ENCODE data around the gene CD3E. TPM values are rescaled to one million over a fixed set of nuclear protein-coding genes. Genes with fewer than 3 reads are reported as not detected.

CD3E gene
- not detected in 5 replicates for total RNA-seq (2022; extraction: Qiagen RNA extraction; ENCODE audit: low read depth)

DNA sequence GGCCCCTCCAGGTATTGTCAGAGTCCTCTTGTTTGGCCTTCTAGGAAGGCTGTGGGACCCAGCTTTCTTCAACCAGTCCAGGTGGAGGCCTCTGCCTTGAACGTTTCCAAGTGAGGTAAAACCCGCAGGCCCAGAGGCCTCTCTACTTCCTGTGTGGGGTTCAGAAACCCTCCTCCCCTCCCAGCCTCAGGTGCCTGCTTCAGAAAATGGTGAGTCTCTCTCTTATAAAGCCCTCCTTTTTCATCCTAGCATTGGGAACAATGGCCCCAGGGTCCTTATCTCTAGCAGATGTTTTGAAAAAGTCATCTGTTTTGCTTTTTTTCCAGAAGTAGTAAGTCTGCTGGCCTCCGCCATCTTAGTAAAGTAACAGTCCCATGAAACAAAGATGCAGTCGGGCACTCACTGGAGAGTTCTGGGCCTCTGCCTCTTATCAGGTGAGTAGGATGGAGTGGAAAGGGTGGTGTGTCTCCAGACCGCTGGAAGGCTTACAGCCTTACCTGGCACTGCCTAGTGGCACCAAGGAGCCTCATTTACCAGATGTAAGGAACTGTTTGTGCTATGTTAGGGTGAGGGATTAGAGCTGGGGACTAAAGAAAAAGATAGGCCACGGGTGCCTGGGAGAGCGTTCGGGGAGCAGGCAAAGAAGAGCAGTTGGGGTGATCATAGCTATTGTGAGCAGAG, at the start of gene CD3E:
CD3E (plus strand) TSS at position 163 of the 681 bp plus-strand sequence; CDS start at position 386, 223 bp downstream.

DNA sequence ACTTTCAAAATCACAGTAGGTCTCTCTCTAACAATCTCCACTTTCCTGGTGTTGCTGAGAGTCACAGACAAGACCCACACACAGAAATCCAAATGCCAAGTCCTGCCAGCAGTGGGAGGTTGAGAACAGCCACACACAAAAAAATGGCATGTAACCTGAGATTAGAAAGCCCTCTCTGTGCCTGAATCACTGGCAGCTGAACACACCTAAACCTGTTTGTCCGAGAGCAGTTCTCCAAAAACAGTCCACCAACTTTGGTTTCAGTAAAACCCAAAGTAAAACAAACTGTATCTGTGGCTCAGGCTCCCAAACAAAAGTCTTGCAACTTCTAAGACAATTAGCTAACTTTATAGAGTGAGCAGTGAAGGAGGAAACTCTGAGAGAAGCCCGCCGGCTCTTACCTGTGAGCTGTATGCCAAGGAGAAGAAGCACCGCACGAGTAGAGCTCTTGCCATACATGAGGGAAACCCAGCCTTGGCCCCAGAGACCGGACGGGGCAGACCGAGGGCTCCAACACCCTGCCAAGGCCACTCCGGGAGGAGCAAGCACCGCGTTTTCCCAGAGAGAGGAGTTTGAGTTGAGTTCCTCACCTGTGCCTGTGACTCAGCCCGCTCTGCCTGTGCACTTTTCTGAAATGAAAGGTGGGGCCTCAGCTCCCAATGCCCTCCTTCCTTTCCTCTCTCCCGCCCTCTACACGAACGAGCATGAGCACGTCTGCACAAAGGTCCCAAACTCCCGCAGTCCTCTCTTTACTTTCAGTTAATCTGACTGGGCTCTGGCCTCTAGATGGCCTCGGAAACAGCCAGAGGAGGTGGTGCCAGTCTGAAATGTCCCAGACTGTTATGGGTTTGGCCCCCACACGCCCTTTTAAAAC, 40.6 kb upstream of the CD3E start, which contains the start of gene MPZL2:
MPZL2 (minus strand) TSS at position 603 of the 874 bp plus-strand sequence; CDS start at position 459, 144 bp downstream.

DNA sequence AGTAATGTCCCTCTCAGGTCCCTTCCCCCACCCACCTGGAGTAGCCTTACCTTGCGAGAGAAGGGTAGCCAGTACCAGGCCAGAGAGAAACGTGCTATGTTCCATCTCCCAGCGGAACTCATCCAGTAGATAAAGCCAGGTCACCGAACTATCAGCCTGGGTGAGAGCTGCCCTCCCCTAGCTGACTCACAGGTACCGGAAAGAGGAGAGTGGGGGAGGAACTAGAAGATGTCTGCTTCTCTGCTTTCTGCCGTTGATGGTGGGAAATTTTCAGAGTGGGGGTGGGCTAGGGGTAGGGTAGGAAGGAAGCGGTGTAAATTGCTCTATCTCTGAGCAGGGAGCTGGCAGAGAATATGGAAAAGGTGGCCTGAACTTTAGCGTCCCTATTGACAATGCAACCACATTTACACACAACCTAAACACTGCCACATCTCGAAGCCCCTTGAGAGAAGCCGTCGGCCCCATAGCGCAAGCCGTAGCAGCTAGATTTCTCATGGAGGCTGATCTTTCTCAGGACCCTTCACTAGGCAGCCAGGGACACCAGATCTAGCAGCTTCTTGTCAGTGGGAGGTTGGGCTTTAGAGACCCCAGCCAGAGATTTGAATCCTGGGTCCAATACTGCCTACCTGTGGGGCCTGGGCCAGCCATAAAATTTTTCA, 38.1 kb downstream of the CD3E start, which contains the start of gene CD3D:
CD3D (minus strand) TSS at position 203 of the 659 bp plus-strand sequence; CDS start at position 105, 98 bp downstream.

DNA sequence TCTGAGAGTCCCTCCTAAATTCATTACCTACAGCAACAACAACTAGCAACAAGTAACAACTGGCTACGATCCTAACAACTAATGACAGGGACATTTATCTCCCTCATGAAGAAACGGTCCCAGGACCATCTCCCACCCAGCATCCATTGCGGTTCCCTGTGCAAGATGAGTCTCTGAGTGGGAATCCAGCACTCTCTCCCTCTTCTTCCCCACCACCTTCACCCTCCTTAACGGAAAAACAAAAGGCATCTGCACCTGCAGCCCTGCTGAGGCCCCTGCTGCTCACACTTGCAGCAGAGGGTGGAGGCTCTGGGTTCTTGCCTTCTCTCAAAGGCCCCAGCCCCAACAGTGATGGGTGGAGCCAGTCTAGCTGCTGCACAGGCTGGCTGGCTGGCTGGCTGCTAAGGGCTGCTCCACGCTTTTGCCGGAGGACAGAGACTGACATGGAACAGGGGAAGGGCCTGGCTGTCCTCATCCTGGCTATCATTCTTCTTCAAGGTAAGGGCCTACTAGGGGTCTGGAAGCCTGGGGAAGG, 39.5 kb downstream of the CD3E start, which contains the start of gene CD3G:
CD3G (plus strand) TSS at position 364 of the 535 bp plus-strand sequence; CDS start at position 444, 80 bp downstream.

DNA sequence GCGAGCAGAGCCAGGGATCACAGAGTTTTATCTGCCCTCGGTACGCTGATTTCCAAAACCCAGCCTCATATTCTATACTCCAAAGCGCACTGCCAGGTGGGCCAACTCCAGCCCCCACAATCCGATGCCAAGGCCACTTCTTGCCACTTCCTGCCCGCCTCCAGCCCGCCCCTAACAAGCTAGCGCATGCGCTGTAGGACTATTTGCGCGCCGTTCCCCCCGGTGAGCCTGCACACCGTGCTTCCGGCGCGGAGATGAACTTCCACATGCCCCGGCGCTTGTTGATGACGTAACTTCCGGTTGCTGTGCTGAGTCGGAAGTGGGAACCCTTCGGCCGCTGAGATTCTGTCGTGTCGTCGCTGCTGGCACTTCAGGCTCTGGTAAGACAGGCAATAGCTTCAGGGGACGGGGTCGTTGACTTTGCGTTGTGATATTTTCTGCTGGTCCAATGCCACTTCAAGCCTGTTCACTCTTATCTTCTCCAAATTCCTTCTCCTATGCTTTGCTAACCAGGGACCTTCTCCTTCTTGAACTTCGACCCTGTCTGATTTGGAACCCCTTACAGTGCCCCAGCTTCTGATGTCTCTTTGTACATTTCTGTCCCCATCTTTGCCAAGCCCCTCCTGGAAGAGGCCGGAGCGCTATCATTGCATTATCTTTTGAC, 54.9 kb downstream of the CD3E start, which contains the start of gene UBE4A:
UBE4A (plus strand) TSS at position 306 of the 664 bp plus-strand sequence. CDS start 5,481 bp downstream, outside the sequence.

Other genes with a start within 250 kb of the CD3E start
- not detected in 5 replicates for gene TMPRSS4, start 227.7 kb upstream of the CD3E start, total RNA-seq (2022; extraction: Qiagen RNA extraction; ENCODE audit: low read depth)
- gene SMIM35, start 217.8 kb upstream of the CD3E start, total RNA-seq (2022; extraction: Qiagen RNA extraction; ENCODE audit: low read depth): not detected in 5 replicates
- gene SCN4B, start 151.9 kb upstream of the CD3E start, total RNA-seq (2022; extraction: Qiagen RNA extraction; ENCODE audit: low read depth): 0.08 to 0.09 TPM in 2 of 5 replicates, not detected in the others
- gene SCN2B, start 128.1 kb upstream of the CD3E start, total RNA-seq (2022; extraction: Qiagen RNA extraction; ENCODE audit: low read depth): not detected in 5 replicates
- not detected in 5 replicates for gene JAML, start 79.7 kb upstream of the CD3E start, total RNA-seq (2022; extraction: Qiagen RNA extraction; ENCODE audit: low read depth)
- 0.23 to 0.60 TPM (median 0.38 TPM) in 5 replicates for gene MPZL3, start 52.4 kb upstream of the CD3E start, total RNA-seq (2022; extraction: Qiagen RNA extraction; ENCODE audit: low read depth)
- gene MPZL2, start 40.4 kb upstream of the CD3E start, total RNA-seq (2022; extraction: Qiagen RNA extraction; ENCODE audit: low read depth): not detected in 5 replicates
- not detected in 5 replicates for gene CD3D, start 38.0 kb downstream of the CD3E start, total RNA-seq (2022; extraction: Qiagen RNA extraction; ENCODE audit: low read depth)
- gene CD3G, start 39.6 kb downstream of the CD3E start, total RNA-seq (2022; extraction: Qiagen RNA extraction; ENCODE audit: low read depth): not detected in 5 replicates
- 9.1 to 12.4 TPM (median 10.2 TPM) in 5 replicates for gene UBE4A, start 54.9 kb downstream of the CD3E start, total RNA-seq (2022; extraction: Qiagen RNA extraction; ENCODE audit: low read depth)
- 161 to 221 TPM (median 192 TPM) in 5 replicates for gene ATP5MG, start 96.9 kb downstream of the CD3E start, total RNA-seq (2022; extraction: Qiagen RNA extraction; ENCODE audit: low read depth)
- 10.5 to 18.8 TPM (median 13.5 TPM) in 5 replicates for gene KMT2A, start 131.8 kb downstream of the CD3E start, total RNA-seq (2022; extraction: Qiagen RNA extraction; ENCODE audit: low read depth)
- 0.16 TPM in 1 of 5 replicates, not detected in the others for gene TTC36, start 222.7 kb downstream of the CD3E start, total RNA-seq (2022; extraction: Qiagen RNA extraction; ENCODE audit: low read depth)
- 0.24 to 0.64 TPM (median 0.48 TPM) in 5 replicates for gene TMEM25, start 226.5 kb downstream of the CD3E start, total RNA-seq (2022; extraction: Qiagen RNA extraction; ENCODE audit: low read depth)